COLO829 (cell line): Measurements from ENCODE around the gene LRP1B.

Source experiments
- DNase-seq: peaks from one replicate; pipeline ENCODE4 v3.0.0; 2012; ENCODE audit warnings: low spot score

LRP1B gene

DNA sequence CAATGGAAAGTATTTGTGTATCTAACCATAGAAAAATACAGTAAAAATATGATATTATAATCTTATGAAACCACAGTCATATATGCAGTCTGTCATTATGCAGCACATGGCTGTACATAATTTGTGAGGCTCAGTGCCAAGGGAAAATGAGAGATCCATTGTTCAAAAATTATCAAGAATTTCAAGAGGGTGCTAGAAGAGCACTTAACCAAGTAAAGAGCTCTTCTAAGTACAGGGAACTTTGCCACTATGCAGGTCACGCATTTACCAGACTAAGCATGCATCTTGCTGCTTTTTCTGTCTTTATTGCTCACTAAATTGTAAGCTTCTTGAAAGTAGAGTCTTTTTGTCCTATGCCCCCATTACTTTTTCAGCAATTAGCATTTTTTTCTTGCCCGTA is 438.0 kb downstream of the LRP1B start:
- no peak for DNase-seq

GRCh38 chr2:141676139-141676538 is 454.7 kb downstream of the LRP1B start:
- no peak for DNase-seq

DNA sequence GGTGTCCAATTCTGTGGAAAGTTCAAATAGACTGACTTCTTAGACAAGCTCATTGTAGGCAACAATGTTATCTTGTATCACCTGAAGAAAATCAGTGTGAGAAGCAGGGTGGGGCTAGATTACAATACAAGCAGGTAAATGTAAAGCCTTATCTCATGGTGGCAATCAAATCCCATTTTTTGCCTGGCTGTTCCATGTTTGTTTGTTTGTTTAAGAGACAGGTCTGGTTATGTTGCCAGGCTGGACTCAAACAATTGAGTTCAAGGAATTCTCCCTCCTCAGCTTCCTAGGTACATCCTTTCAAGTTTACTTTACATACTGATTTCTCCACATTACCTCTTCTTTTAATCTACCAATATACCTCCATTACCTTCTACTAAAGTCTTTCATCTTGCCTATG is 464.6 kb downstream of the LRP1B start:
- no peak for DNase-seq

GRCh38 chr2:141660232-141660631 is 470.6 kb downstream of the LRP1B start:
- no peak for DNase-seq

- no peak for DNase-seq
Measured at GRCh38 chr2:141654311-141654710, 476.5 kb downstream of the LRP1B start.

GRCh38 chr2:141653184-141653583 is 477.6 kb downstream of the LRP1B start:
- DNase-seq, result no peak

GRCh38 chr2:141652308-141652707 is 478.5 kb downstream of the LRP1B start:
- no peak for DNase-seq

GRCh38 chr2:141647353-141647752 is 483.5 kb downstream of the LRP1B start:
- DNase-seq, result no peak

DNA sequence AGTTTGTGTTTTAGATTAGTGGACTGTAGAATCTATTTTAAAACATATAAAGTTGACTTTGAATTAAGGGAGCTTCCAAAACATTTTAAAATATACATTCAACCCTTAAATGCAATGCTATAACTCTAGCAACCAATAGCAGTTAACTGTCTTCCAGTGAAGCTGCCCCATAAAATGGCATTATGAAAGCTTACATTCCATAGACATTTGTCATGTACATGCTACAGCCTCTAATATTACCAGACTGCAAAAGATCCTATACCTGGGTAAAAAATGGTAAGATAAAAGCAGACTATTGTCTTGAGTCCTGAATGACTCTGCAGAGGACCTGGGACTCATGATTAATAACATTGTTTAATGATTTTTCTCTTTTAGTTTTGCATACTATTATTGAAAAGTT is 489.4 kb downstream of the LRP1B start:
- no peak for DNase-seq

- DNase-seq, result no peak
Measured at GRCh38 chr2:141639809-141640208, 491.0 kb downstream of the LRP1B start.

DNA sequence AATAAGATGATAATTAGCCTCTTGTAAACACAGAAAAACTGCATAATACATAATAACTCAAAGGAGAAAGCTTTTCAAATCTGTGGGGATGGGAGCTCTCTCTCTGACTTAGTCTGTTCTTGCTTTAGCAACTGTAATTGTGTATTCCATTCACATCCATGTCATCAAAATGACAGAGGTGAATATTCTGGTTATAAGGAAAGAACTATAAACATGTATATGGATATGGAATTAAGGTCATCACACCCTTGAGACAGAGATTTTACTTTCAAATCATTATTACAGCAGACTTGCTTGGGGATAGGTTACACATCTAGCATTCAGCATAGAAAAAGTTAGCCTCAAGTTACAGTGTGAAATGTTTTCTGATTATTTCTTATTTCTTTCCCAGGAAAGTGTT is 497.7 kb downstream of the LRP1B start:
- DNase-seq, result no peak

DNA sequence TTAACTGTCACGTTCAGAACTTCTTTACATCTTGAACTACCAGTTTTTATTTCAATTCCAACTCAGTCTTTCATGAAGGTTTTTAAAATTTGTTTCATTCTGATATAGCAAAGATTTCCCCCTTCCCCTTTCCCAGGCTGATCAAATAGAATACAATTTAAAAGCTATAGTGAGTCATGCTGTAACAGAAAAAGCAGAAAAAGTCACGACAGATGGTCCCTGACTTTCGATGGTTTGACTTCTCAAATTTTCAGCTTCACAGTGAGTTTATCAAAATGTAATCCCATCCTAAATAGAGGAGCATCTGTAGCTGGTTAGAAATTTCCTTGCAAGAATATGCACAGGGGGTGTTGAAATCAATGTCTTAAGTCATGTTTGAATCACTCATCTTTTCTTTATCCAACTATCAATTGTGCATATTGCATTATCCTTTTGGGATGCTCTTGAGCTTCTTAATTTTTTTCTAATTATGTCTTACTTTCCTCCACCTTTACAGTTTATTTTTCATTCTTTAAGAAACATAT is 500.3 kb downstream of the LRP1B start:
- no peak for DNase-seq

DNA sequence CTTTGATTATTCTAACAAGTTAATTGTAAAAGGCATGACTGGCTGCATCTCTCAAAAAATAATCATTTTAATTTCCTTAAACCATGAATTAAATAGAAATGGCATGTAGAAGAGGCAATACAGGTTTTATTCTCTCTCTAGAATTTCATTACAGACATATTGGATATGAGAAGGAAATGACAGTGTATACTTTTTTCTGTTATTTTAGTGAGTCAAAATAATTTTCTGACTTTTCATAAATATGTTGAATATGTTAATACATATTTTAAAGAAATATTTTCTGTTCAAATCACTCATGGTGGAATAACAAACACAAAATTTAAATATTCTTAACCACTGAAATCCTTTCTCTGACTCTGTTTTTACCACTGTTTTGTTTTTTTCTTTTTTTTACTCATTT is 510.4 kb downstream of the LRP1B start:
- no peak for DNase-seq

GRCh38 chr2:141618457-141618856 is 512.4 kb downstream of the LRP1B start:
- no peak for DNase-seq

DNA sequence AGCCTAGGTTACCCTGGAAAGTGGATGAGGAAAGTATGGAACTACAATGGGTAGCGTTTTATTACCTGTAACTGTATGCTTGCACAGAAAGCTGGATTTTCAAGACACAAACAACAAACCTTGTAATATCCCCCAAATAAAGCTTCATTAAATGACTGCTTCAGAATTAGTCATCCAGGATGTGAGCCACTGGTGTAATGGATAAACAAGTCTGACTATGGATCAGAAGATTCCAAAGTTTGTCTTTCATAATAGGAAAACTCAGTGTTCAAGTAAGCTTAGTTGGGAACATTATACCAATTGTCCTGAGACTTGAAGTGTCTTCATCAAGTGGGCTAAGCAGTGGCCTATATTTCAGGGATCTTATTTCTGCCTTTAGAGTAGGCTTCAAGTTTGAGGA is 518.8 kb downstream of the LRP1B start:
- no peak for DNase-seq

DNA sequence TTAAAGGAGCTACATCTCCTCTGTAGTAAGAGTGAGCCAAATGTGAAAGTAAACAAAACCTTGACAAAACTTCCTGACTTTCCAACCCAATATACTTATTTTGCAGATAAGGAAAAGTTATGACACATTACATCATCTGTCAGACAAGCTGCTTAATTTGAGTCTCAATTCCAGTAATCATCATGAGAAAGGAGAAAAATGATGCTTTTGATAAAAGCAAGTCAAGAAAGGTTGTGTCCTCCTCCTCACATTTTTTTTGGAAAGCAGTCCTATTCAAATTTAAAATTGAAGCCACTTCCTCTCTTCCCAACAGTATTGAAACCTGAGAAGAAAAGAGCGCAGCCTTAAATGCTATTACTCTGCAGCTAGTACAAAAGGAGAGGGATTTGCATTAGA is 519.6 kb downstream of the LRP1B start:
- DNase-seq, result no peak

DNA sequence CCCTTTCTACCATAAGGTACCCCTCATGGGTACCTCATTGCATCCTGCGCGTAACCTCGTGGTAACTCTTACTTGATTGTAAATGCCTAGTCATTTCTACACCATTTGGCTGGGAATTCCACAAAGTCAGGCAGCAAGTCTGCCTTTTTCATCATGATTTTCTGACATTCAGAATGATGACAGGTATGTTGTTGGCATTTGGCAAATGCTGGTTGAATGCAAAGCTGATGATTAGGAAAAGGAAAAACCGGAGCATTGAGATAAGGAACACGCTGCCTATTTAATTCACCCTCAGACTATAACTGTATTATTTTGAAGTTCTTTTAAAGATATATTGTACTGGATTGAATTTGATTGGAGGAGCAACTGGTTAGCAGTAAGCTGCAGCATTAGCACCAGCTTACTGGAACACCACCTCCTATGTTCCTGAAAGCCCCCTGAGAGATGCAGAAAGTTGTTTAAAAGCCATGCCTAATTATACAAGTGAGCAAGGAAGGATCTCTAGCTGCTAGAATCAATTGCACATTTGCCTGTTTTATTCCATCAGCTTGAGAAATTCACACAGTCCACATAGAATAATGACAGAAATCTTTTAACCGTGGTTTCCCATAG is 520.1 kb downstream of the LRP1B start:
- DNase-seq, result no peak

- no peak for DNase-seq
Measured at GRCh38 chr2:141605163-141605562, 525.7 kb downstream of the LRP1B start.

GRCh38 chr2:141601511-141602152 is 529.2 kb downstream of the LRP1B start:
- no peak for DNase-seq

- DNase-seq, result no peak
Measured at GRCh38 chr2:141599721-141600120, 531.1 kb downstream of the LRP1B start.

GRCh38 chr2:141598982-141599381 is 531.8 kb downstream of the LRP1B start:
- no peak for DNase-seq

DNA sequence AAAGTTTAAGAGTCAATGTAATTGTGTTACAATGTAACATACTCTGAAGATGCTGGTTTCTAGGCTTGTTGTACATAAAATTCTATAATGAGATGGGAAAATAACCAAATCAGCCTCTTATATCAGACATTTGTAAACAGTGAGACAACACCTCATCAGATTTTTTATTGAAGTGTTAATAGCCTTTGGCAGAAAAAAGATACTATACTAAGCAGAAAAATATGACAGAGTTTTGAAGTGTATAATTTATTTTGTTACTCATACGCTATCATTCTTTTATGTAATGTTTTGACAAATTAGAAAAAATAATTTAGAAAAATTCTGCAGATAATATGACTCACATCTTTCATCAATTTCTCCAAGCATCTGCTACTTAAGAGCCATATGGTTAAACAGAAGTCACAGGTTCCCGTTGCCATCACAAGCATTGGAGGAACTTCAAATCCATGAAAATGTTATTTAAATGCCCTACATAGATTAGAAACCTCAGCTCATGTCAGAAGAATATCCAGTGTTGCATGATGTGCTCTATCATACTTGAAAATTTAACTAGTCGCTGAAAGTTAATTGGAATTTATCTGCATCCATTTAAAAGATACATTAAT is 535.4 kb downstream of the LRP1B start:
- DNase-seq, result no peak

DNA sequence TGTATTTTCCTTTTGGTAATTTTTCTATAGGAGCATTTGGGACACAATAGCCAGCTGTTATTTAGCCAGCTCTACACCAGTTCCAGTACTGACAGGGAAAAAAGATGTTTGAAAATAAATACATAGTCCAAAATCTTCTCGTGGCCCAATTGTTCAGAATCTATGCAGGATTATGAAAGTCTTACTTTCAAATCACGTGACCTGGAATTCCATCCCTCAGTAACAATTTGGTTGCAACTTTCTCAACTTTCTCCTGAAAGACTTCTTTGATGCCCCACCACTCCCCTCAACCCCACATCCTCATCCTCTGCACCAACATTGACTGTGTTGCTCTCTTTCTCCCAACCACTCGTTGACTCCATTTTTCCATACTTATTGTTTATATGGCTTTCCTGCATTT is 539.0 kb downstream of the LRP1B start:
- no peak for DNase-seq

DNA sequence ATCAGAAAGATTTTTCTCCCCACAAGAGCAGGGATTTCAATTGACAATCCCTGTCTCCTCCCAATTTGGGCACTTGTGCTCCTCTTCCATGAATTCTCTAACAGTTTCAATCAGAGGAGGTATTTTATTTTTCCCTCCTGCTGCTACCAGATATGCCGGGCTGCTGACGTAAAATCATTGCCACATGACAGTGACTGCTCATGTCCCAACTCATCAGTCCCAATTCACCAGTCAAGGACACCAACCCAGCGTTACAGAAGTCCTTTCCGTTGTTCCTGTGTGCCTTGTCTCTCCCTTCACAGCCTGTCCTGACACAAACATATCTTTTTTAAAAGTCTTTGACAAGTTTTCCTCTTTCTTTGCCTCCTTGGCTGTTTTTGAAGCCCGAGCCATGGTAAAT is 540.2 kb downstream of the LRP1B start:
- no peak for DNase-seq
